KMS-11 (cell line): ENCODE results near the gene ZNF486.
"Not testable (repeated sequence)": the region's sequence is repeated elsewhere in the genome, so short reads cannot be mapped to it uniquely, and the experiment has no call there.

ENCODE experiments used
- H2AFZ ChIP-seq: fragments of 200-600 bp; sonication (generic); 2 replicates; pipeline ENCODE4 v1.6.1; 2016; ENCODE audit warnings: antibody characterized with exemption, mixed run types, low read depth
- H3K27ac ChIP-seq: fragments of 200-600 bp; sonication (generic); 2 replicates; pipeline ENCODE4 v1.6.1; 2016; ENCODE audit warnings: mild to moderate bottlenecking, mixed run types
- H3K27me3 ChIP-seq: fragments of 200-600 bp; sonication (generic); 2 replicates; pipeline ENCODE4 v1.6.1; 2017; ENCODE audit warnings: mild to moderate bottlenecking, low read depth, mixed run types, moderate library complexity; ENCODE audit not compliant: insufficient read depth
- H3K36me3 ChIP-seq: fragments of 200-600 bp; sonication (generic); 2 replicates; pipeline ENCODE4 v1.6.1; 2017; ENCODE audit warnings: mild to moderate bottlenecking, mixed run types; ENCODE audit not compliant: insufficient read depth
- H3K4me1 ChIP-seq: fragments of 200-600 bp; sonication (generic); 2 replicates; pipeline ENCODE4 v1.6.1; 2016; ENCODE audit warnings: mild to moderate bottlenecking, low read depth, mixed run types; ENCODE audit not compliant: poor library complexity, severe bottlenecking
- H3K4me2 ChIP-seq: fragments of 200-600 bp; sonication (generic); 2 replicates; pipeline ENCODE4 v1.7.0; 2016; ENCODE audit warnings: mild to moderate bottlenecking, mixed run types
- H3K4me3 ChIP-seq: fragments of 200-600 bp; sonication (generic); IDR thresholded peaks from 2 replicates; pipeline ENCODE4 v1.6.1; 2017; ENCODE audit warnings: low read depth, low read length, mixed read lengths; ENCODE audit not compliant: insufficient read depth
- H3K79me2 ChIP-seq: fragments of 200-600 bp; sonication (generic); 2 replicates; pipeline ENCODE4 v1.6.1; 2016; ENCODE audit warnings: low read depth, mixed run types; ENCODE audit not compliant: insufficient read depth
- H3K9ac ChIP-seq: fragments of 200-600 bp; sonication (generic); 2 replicates; pipeline ENCODE4 v1.6.1; 2016; ENCODE audit warnings: mild to moderate bottlenecking, mixed run types
- H4K20me1 ChIP-seq: fragments of 200-600 bp; sonication (generic); 2 replicates; pipeline ENCODE4 v1.6.1; 2016; ENCODE audit warnings: mild to moderate bottlenecking, mixed run types; ENCODE audit not compliant: insufficient read depth
- TF ChIP-seq, protein P1 (sequence below): fragments of 200-600 bp; sonication (generic); conservative IDR thresholded peaks from 2 replicates; pipeline ENCODE4 v1.6.1; 2017; ENCODE audit warnings: low read depth, mild to moderate bottlenecking, antibody characterized with exemption, low read length, moderate library complexity, mixed read lengths

The ZNF486 gene

DNA sequence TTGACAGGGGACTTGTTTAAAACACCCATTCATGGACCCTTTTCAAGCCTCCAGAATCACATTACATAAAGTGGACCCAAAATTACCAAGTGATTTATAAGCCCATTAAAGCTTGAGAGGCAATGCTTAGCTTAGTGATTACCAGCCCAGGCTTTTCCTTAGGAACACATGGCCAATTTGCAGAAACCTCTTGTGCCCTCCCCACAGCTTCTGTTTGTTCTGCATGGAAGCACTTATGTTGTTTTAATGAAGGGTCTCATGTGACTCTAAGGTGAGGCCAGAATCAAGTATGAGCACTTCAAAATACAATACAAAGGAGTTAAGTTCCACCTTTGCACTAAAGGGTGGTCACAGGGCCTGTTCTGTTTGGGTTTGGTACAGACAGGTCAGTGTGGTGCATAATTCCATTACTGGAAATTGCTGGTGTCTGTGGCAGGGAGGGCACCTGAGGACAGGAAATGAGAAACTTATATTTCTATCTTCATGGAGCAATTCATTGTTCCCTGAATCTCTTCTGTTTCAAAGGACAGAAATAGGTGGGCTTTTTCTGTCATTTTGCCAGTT lies 15.3 kb downstream of the ZNF486 start:
- Histone ChIP-seq H3K4me3 (no peak overlapping the region), H3K36me3 (no peaks in the 10 kb centered on the region), H3K4me2 (no peak overlapping the region), H3K27ac (no peak overlapping the region), H4K20me1 (no peaks in the 10 kb centered on the region), H3K27me3 (no peaks in the 10 kb centered on the region), H3K4me1 (no peaks in the 10 kb centered on the region), H2AFZ (no peak overlapping the region), H3K79me2 (no peaks in the 10 kb centered on the region), H3K9ac (no peak overlapping the region)
- TF ChIP-seq, protein P1, sequence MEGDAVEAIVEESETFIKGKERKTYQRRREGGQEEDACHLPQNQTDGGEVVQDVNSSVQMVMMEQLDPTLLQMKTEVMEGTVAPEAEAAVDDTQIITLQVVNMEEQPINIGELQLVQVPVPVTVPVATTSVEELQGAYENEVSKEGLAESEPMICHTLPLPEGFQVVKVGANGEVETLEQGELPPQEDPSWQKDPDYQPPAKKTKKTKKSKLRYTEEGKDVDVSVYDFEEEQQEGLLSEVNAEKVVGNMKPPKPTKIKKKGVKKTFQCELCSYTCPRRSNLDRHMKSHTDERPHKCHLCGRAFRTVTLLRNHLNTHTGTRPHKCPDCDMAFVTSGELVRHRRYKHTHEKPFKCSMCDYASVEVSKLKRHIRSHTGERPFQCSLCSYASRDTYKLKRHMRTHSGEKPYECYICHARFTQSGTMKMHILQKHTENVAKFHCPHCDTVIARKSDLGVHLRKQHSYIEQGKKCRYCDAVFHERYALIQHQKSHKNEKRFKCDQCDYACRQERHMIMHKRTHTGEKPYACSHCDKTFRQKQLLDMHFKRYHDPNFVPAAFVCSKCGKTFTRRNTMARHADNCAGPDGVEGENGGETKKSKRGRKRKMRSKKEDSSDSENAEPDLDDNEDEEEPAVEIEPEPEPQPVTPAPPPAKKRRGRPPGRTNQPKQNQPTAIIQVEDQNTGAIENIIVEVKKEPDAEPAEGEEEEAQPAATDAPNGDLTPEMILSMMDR = no peak

DNA sequence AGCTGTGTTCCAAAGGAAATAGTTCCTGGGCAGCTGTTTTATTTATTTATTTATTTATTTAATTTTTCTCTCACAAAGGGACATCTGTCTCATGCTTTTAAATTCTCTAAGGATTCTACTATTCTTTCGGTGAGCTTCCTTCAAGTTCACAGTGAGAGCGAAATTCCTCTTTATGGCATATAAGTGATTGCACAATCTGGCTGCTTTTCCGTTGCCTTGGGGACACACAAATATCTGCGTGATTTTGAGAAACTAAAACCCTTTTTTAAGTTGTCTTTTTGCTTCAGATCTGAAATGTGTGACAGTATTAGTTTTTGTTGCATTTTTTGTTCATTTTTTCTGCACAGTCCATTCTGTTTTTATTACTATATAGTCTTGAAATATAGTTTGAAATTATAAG lies 19.2 kb downstream of the ZNF486 start:
- no peak overlapping the region for H3K4me2 ChIP-seq
- no peaks in the 10 kb centered on the region for H3K27me3 ChIP-seq
- TF ChIP-seq, protein P1 = no peak
- no peaks in the 10 kb centered on the region for H3K4me1 ChIP-seq
- H3K79me2 ChIP-seq = no peaks in the 10 kb centered on the region
- no peak overlapping the region for H3K27ac ChIP-seq
- no peak overlapping the region for H2AFZ ChIP-seq
- H3K9ac ChIP-seq = no peak overlapping the region
- no peaks in the 10 kb centered on the region for H3K36me3 ChIP-seq
- H4K20me1 ChIP-seq = no peaks in the 10 kb centered on the region
- H3K4me3 ChIP-seq = no peak overlapping the region

DNA sequence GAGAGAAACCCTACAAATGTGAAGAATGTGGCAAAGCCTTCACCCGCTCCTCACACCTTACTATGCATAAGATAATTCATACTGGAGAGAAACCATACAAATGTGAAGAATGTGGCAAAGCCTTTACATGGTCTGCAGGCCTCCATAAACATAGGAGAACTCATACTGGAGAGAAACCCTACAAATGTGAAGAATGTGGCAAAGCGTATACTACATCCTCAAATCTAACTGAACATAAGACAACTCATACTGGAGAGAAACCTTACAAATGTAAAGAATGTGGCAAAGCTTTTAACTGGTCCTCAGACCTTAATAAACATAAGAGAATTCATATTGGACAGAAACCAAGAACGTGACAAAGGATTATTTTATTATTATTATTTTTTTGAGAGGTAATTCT lies 30.7 kb downstream of the ZNF486 start:
- no peaks in the 10 kb centered on the region for H3K79me2 ChIP-seq
- H3K4me1 ChIP-seq = no peaks in the 10 kb centered on the region
- H3K27me3 ChIP-seq = no peaks in the 10 kb centered on the region
- no peak overlapping the region for H3K9ac ChIP-seq
- no peak overlapping the region for H3K27ac ChIP-seq
- TF ChIP-seq, protein P1 = no peak
- H3K36me3 ChIP-seq = no peaks in the 10 kb centered on the region
- H2AFZ ChIP-seq = no peak overlapping the region
- no peak overlapping the region for H3K4me3 ChIP-seq
- no peak overlapping the region for H3K4me2 ChIP-seq
- no peaks in the 10 kb centered on the region for H4K20me1 ChIP-seq

DNA sequence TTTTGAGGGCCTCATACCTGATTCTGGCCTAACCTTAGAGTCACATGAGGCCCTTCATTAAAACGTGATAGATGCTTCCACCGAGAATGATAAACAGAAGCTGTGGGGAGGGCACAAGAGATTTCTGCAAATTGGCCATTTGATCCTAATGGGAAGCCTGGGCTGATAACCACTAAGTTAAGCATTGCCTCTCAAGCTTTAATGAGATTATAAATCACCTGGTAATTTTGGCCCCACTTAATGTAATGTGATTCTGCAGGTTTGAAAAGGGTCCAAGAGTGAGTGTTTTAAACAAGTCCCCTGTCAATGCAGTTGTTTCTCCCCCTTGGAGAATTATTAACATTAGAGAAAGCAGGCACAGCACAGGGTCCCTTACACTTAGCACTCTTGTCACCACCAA lies 42.0 kb downstream of the ZNF486 start:
- no peaks in the 10 kb centered on the region for H3K36me3 ChIP-seq
- no peaks in the 10 kb centered on the region for H3K4me1 ChIP-seq
- H3K27ac ChIP-seq = no peak overlapping the region
- no peak overlapping the region for H2AFZ ChIP-seq
- H3K4me3 ChIP-seq = no peak overlapping the region
- no peaks in the 10 kb centered on the region for H3K27me3 ChIP-seq
- TF ChIP-seq, protein P1 = no peak
- no peaks in the 10 kb centered on the region for H4K20me1 ChIP-seq
- no peaks in the 10 kb centered on the region for H3K79me2 ChIP-seq
- no peak overlapping the region for H3K4me2 ChIP-seq
- no peak overlapping the region for H3K9ac ChIP-seq

DNA sequence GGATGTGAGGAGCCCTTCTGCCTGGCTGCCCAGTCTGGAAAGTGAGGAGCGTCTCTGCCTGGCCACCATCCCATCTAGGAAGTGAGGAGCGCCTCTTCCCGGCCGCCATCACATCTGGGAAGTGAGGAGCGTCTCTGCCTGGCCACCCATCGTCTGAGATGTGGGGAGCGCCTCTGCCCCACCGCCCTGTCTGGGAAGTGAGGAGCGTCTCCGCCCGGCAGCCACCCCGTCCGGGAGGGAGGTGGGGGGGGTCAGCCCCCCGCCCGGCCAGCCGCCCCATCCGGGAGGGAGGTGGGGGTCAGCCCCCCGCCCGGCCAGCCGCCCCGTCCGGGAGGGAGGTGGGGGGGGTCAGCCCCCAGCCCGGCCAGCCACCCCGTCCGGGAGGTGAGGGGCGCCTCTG lies 47.4 kb downstream of the ZNF486 start:
- not testable (repeated sequence) for H3K27ac ChIP-seq, H3K9ac ChIP-seq, H3K27me3 ChIP-seq, H3K4me3 ChIP-seq, H3K79me2 ChIP-seq, H3K4me1 ChIP-seq, H3K36me3 ChIP-seq, H3K4me2 ChIP-seq, H4K20me1 ChIP-seq, H2AFZ ChIP-seq

DNA sequence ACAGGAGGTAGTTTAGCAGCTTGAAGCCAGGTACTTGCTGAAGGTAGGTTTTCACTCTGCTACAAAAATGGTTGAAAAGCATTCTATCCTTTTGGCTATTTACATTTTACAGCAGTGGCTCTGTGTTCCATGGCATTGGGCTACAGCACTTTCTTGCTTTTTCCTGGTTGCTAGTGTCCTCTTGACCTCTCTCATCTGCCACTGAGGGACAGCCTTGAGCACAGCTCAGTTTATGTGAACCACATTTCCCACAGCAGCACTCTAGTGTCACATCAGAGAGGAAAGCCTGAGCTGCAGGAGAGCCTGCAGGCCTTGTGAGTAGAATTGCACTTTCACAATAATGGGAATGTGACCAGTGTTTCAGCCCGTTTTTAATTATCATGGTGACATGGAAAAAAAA lies 54.6 kb downstream of the ZNF486 start:
- not testable (repeated sequence) for H3K79me2 ChIP-seq, H2AFZ ChIP-seq, H3K4me1 ChIP-seq, H3K36me3 ChIP-seq, H3K4me2 ChIP-seq, H3K9ac ChIP-seq, H4K20me1 ChIP-seq, H3K27ac ChIP-seq, H3K4me3 ChIP-seq, H3K27me3 ChIP-seq
